Body of pancreas (tissue), 4 donors: ENCODE data around the gene KCNJ3.

Experiments used
- POLR2A ChIP-seq, 3 donors: fragments of 450-650 bp; IDR thresholded peaks; one replicate each; pipeline ENCODE4 v1.6.1; 2016; ENCODE audit warnings: antibody characterized with exemption in 3 of 3, mild to moderate bottlenecking in 2 of 3
- TF ChIP-seq, protein P1 (sequence below), 7 experiments: fragments of 450-650 bp in 4 of 7; fragments of 200-600 bp in 3 of 7; sonication (generic) in 3 of 7; IDR thresholded peaks; one replicate each; pipeline ENCODE4 v1.5.1; 2016 to 2019; ENCODE audit warnings: antibody characterized with exemption in 7 of 7

DNA sequence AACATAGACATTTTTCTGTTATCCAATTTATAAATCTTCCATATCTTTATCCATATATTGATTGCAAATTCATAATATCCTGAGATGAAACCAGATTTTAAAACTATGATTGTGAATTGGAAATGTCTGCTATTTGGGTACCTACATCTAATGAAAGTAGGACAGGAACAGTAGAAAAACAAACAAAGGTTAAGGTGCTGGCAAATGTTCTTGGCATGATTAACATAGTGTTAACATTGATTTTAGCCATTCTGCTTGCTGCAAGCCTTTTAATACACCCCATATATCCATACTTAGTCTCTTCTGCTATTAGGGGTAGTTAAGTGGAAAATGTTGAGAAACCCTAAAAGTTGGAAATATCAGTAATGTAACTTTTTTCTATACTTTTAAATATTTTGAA, 152.0 kb downstream of the KCNJ3 start:
- no peak for TF ChIP-seq POLR2A (IDR thresholded peaks at IDR 0.05)
- TF ChIP-seq, protein P1, sequence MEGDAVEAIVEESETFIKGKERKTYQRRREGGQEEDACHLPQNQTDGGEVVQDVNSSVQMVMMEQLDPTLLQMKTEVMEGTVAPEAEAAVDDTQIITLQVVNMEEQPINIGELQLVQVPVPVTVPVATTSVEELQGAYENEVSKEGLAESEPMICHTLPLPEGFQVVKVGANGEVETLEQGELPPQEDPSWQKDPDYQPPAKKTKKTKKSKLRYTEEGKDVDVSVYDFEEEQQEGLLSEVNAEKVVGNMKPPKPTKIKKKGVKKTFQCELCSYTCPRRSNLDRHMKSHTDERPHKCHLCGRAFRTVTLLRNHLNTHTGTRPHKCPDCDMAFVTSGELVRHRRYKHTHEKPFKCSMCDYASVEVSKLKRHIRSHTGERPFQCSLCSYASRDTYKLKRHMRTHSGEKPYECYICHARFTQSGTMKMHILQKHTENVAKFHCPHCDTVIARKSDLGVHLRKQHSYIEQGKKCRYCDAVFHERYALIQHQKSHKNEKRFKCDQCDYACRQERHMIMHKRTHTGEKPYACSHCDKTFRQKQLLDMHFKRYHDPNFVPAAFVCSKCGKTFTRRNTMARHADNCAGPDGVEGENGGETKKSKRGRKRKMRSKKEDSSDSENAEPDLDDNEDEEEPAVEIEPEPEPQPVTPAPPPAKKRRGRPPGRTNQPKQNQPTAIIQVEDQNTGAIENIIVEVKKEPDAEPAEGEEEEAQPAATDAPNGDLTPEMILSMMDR (IDR thresholded peaks at IDR 0.05), result no peak
